A673 (cell line): ENCODE measurements around the gene FNDC3B.

Experiments used
- EZH2 ChIP-seq: fragments of 200-600 bp; sonication (generic); IDR thresholded peaks from 2 replicates; pipeline ENCODE4 v1.6.1; 2017; ENCODE audit warnings: borderline replicate concordance, low read depth, mild to moderate bottlenecking, mixed read lengths, antibody characterized with exemption, low read length; ENCODE audit not compliant: poor library complexity, severe bottlenecking
- TF ChIP-seq, protein P1 (sequence below): fragments of 300-800, 200-600 bp; sonication (generic); conservative IDR thresholded peaks from 2 replicates; pipeline ENCODE4 v1.5.1; 2017; ENCODE audit warnings: low read depth, mild to moderate bottlenecking, antibody characterized with exemption, low read length, moderate library complexity, mixed read lengths

DNA sequence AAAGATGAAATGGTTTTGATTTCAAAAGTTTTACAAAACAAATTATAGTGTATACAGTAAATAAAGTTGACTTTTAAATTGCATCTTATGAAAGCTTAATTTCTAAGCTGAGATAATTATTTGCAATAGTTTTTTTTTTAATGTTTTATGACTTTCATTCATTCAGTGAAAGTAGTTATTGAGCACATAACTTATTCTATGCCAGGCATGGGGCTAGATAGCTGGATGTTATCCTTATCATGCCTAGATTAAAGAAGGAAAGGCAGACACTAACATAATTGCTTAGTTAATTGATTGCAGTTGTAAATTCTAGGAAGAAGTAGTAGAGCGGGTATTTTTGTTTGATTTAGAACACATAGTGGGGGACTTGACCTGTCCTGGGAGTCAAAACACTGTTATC is 92.4 kb downstream of the FNDC3B start:
- TF ChIP-seq, protein P1, sequence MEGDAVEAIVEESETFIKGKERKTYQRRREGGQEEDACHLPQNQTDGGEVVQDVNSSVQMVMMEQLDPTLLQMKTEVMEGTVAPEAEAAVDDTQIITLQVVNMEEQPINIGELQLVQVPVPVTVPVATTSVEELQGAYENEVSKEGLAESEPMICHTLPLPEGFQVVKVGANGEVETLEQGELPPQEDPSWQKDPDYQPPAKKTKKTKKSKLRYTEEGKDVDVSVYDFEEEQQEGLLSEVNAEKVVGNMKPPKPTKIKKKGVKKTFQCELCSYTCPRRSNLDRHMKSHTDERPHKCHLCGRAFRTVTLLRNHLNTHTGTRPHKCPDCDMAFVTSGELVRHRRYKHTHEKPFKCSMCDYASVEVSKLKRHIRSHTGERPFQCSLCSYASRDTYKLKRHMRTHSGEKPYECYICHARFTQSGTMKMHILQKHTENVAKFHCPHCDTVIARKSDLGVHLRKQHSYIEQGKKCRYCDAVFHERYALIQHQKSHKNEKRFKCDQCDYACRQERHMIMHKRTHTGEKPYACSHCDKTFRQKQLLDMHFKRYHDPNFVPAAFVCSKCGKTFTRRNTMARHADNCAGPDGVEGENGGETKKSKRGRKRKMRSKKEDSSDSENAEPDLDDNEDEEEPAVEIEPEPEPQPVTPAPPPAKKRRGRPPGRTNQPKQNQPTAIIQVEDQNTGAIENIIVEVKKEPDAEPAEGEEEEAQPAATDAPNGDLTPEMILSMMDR = no peak
- TF ChIP-seq EZH2 = no peak
